SK-N-MC (cell line): Measurements from ENCODE around the gene SMAD3.

Source experiments
- EZH2 ChIP-seq: fragments of 200-600 bp; sonication (generic); IDR thresholded peaks from one replicate; pipeline ENCODE4 v1.6.1; 2017; ENCODE audit warnings: antibody characterized with exemption
- POLR2AphosphoS5 ChIP-seq: IDR thresholded peaks from 2 replicates; pipeline ENCODE4 v1.6.1; 2012; ENCODE audit warnings: mild to moderate bottlenecking, low read depth, low read length, borderline replicate concordance

GRCh38 chr15:67176195-67176971 is 111.0 kb downstream of the SMAD3 start:
- no peak for TF ChIP-seq EZH2
- no peak for TF ChIP-seq POLR2AphosphoS5
